H1 (cell line): ENCODE measurements around the gene BRD1. TPM values are rescaled to one million over a fixed set of nuclear protein-coding genes. Genes with fewer than 3 reads are reported as not detected.
"Not testable (repeated sequence)": the region's sequence is repeated elsewhere in the genome, so short reads cannot be mapped to it uniquely, and the experiment has no call there.

ENCODE experiments used
- CTCF ChIA-PET: fragments of 300-600 bp; sonication (Branson Sonifier 250); formaldehyde crosslinking; loops from one replicate; lab custom pipeline; 2021; ENCODE audit not compliant: partially characterized antibody; lab: Charles Lee
- POLR2A ChIA-PET: fragments of 300-600 bp; sonication (Branson Sonifier 250); formaldehyde crosslinking; loops from one replicate; lab custom pipeline; 2021; ENCODE audit warnings: inconsistent platforms; ENCODE audit not compliant: partially characterized antibody; lab: Charles Lee
- DNase-seq, 2 experiments: peaks; one replicate each; pipeline versions ENCODE4 v3.0.0 to v3.0.0-alpha.2; 2010 to 2022; ENCODE audit warnings: low spot score in 2 of 2, low read depth in 1 of 2, mixed read lengths in 1 of 2
- FAIRE-seq: peaks from 2 replicates; lab custom pipeline; 2011; peaks lifted over from hg19 to GRCh38; lab: Jason Lieb, UNC
- H2AFZ ChIP-seq: 2 replicates; pipeline ENCODE4 v1.8.1; 2012; ENCODE audit warnings: low read length, inconsistent platforms
- H2AK5ac ChIP-seq: 2 replicates; pipeline ENCODE4 v1.6.1; 2013; ENCODE audit warnings: low read depth, low read length
- H2BK120ac ChIP-seq: replicated peaks from 2 replicates; pipeline ENCODE3; 2013; ENCODE audit warnings: low read depth, low read length, inconsistent platforms
- H2BK12ac ChIP-seq: 2 replicates; pipeline ENCODE4 v1.6.1; 2013; ENCODE audit warnings: low read depth, low read length
- H2BK15ac ChIP-seq: 2 replicates; pipeline ENCODE4 v1.6.1; 2013; ENCODE audit warnings: low read length
- H2BK20ac ChIP-seq: 2 replicates; pipeline ENCODE4 v1.6.1; 2013; ENCODE audit warnings: low read length
- H2BK5ac ChIP-seq: 2 replicates; pipeline ENCODE4 v1.6.1; 2013; ENCODE audit warnings: low read depth, low read length
- H3K14ac ChIP-seq: 2 replicates; pipeline ENCODE4 v1.6.1; 2013; ENCODE audit warnings: inconsistent platforms; ENCODE audit not compliant: insufficient read length
- H3K18ac ChIP-seq: 2 replicates; pipeline ENCODE4 v1.6.1; 2013; ENCODE audit warnings: low read length; ENCODE audit errors: extremely low read depth
- H3K23ac ChIP-seq: 2 replicates; pipeline ENCODE4 v1.6.1; 2013; ENCODE audit warnings: inconsistent platforms; ENCODE audit not compliant: insufficient read length
- H3K23me2 ChIP-seq: 2 replicates; pipeline ENCODE4 v1.6.1; 2013; ENCODE audit warnings: low read depth, low read length
- H3K27ac ChIP-seq: 2 replicates; pipeline ENCODE4 v1.6.1; 2011; ENCODE audit warnings: low read depth, low read length, inconsistent platforms
- H3K27me3 ChIP-seq, 4 experiments: replicated peaks in 1 of 4; 1 replicate in 1 of 4; 2 replicates in 3 of 4; pipeline versions ENCODE4 v1.6.1 to v1.8.1; 2011 to 2013; ENCODE audit warnings: low read length in 3 of 4, mild to moderate bottlenecking in 3 of 4, inconsistent platforms in 2 of 4, mixed read lengths in 2 of 4, moderate library complexity in 1 of 4; ENCODE audit not compliant: control insufficient read depth in 3 of 4, insufficient read depth in 3 of 4; ENCODE audit errors: extremely low read depth in 1 of 4
- H3K36me3 ChIP-seq, 4 experiments: 2 replicates each; pipeline versions ENCODE4 v1.6.1 to v1.8.1; 2011 to 2013; ENCODE audit warnings: mild to moderate bottlenecking in 4 of 4, low read length in 3 of 4, moderate library complexity in 2 of 4, control low read depth in 1 of 4, inconsistent platforms in 1 of 4; ENCODE audit not compliant: insufficient read depth in 4 of 4, control insufficient read depth in 2 of 4
- H3K4ac ChIP-seq: replicated peaks from 2 replicates; pipeline ENCODE3; 2013; ENCODE audit warnings: low read length, low read depth, mixed read lengths, inconsistent platforms; ENCODE audit not compliant: insufficient read length
- H3K4me1 ChIP-seq, 4 experiments: replicated peaks in 1 of 4; 1 replicate in 1 of 4; 2 replicates in 3 of 4; pipeline versions ENCODE4 v1.6.1 to v1.8.1; 2011 to 2013; ENCODE audit warnings: low read length in 3 of 4, inconsistent platforms in 2 of 4, mixed read lengths in 1 of 4; ENCODE audit not compliant: insufficient read depth in 4 of 4, control insufficient read depth in 3 of 4
- H3K4me2 ChIP-seq, 2 experiments: 2 replicates each; pipeline versions ENCODE4 v1.6.1 to v1.8.1; 2011 to 2013; ENCODE audit warnings: low read depth in 2 of 2, low read length in 2 of 2, control low read depth in 1 of 2, inconsistent platforms in 1 of 2, mild to moderate bottlenecking in 1 of 2; ENCODE audit not compliant: insufficient read depth in 1 of 2
- H3K4me3 ChIP-seq, 4 experiments: fragments of 200-600, 300-600 bp in 1 of 4; sonication (generic), shearing (Covaris generic), sonication (Bioruptor Twin) in 1 of 4; 2 replicates each; pipeline versions ENCODE4 v1.5.1 to v1.8.1; 2011 to 2016; ENCODE audit warnings: low read length in 4 of 4, low read depth in 3 of 4, control low read depth in 2 of 4, inconsistent platforms in 2 of 4, mild to moderate bottlenecking in 2 of 4, mixed read lengths in 1 of 4, moderate library complexity in 1 of 4; ENCODE audit not compliant: insufficient read depth in 2 of 4; ENCODE audit errors: extremely low read depth in 1 of 4
- H3K56ac ChIP-seq: replicated peaks from 2 replicates; pipeline ENCODE3; 2013; ENCODE audit warnings: low read depth, mild to moderate bottlenecking, mixed read lengths, low read length, inconsistent platforms; ENCODE audit not compliant: insufficient read length
- H3K79me1 ChIP-seq: 2 replicates; pipeline ENCODE4 v1.6.1; 2013; ENCODE audit warnings: low read depth, low read length, control low read depth
- H3K79me2 ChIP-seq, 2 experiments: 2 replicates each; pipeline versions ENCODE4 v1.6.1 to v1.8.1; 2012 to 2013; ENCODE audit warnings: low read length in 2 of 2, mild to moderate bottlenecking in 2 of 2, inconsistent platforms in 1 of 2; ENCODE audit not compliant: insufficient read depth in 2 of 2, control insufficient read depth in 1 of 2
- H3K9ac ChIP-seq, 4 experiments: replicated peaks in 1 of 4; 1 replicate in 1 of 4; 2 replicates in 3 of 4; pipeline versions ENCODE4 v1.6.1 to v1.8.1; 2011 to 2013; ENCODE audit warnings: low read depth in 3 of 4, low read length in 3 of 4, control low read depth in 2 of 4, mild to moderate bottlenecking in 2 of 4, moderate library complexity in 2 of 4, inconsistent platforms in 1 of 4; ENCODE audit errors: extremely low read depth in 1 of 4
- H3K9me3 ChIP-seq, 2 experiments: 2 replicates each; pipeline versions ENCODE4 v1.6.1 to v1.8.1; 2012 to 2013; ENCODE audit warnings: mild to moderate bottlenecking in 2 of 2, moderate library complexity in 2 of 2, control low read depth in 1 of 2, inconsistent platforms in 1 of 2, low read depth in 1 of 2, low read length in 1 of 2, mixed read lengths in 1 of 2; ENCODE audit not compliant: insufficient read depth in 2 of 2
- H4K20me1 ChIP-seq, 2 experiments: replicated peaks in 1 of 2; 2 replicates each; pipeline versions ENCODE3 to v1.8.1; 2011 to 2013; ENCODE audit warnings: inconsistent platforms in 2 of 2, low read length in 2 of 2, mild to moderate bottlenecking in 1 of 2; ENCODE audit not compliant: insufficient read depth in 2 of 2, control insufficient read depth in 1 of 2
- H4K5ac ChIP-seq: 2 replicates; pipeline ENCODE4 v1.6.1; 2013; ENCODE audit warnings: low read length, low read depth, mixed read lengths, inconsistent platforms; ENCODE audit not compliant: insufficient read length
- H4K8ac ChIP-seq: 2 replicates; pipeline ENCODE4 v1.8.0; 2013; ENCODE audit warnings: mild to moderate bottlenecking, moderate library complexity, low read length, inconsistent platforms; ENCODE audit not compliant: insufficient read depth; ENCODE audit errors: extremely low read depth
- H4K91ac ChIP-seq: replicated peaks from 2 replicates; pipeline ENCODE3; 2013; ENCODE audit warnings: low read length, mixed read lengths, inconsistent platforms; ENCODE audit not compliant: insufficient read length
- EGR1 ChIP-seq: IDR thresholded peaks from 2 replicates; pipeline ENCODE4 v1.6.1; 2011; ENCODE audit warnings: low read depth, low read length, borderline replicate concordance
- HDAC2 ChIP-seq, 2 experiments: fragments of 300-600 bp in 1 of 2; sonication (generic) in 1 of 2; IDR thresholded peaks; 2 replicates each; pipeline ENCODE4 v1.6.1; 2011 to 2012; ENCODE audit warnings: low read depth in 2 of 2, low read length in 2 of 2, mild to moderate bottlenecking in 2 of 2, moderate library complexity in 2 of 2, borderline replicate concordance in 1 of 2, inconsistent platforms in 1 of 2
- KDM4A ChIP-seq: IDR thresholded peaks from one replicate; pipeline ENCODE4 v1.7.1; 2012; ENCODE audit warnings: low read depth, mild to moderate bottlenecking, moderate library complexity, low read length, inconsistent platforms; ENCODE audit not compliant: severe bottlenecking
- NRF1 ChIP-seq: IDR thresholded peaks from 2 replicates; pipeline ENCODE4 v1.6.1; 2011; ENCODE audit warnings: mild to moderate bottlenecking, low read depth, low read length, improper control_type of control experiment
- POLR2A ChIP-seq, 2 experiments: IDR thresholded peaks; 1 replicate in 1 of 2; 2 replicates in 1 of 2; pipeline ENCODE4 v1.6.1; 2011; ENCODE audit warnings: low read depth in 2 of 2, low read length in 2 of 2, mild to moderate bottlenecking in 2 of 2; ENCODE audit errors: control extremely low read depth in 1 of 2
- WGBS, 2 experiments: shearing (Covaris generic) in 1 of 2; methylation state at CpG; one replicate each; pipeline versions ENCODE4 v1.1.6 to v1.1.7; 2013 to 2015; ENCODE audit warnings: low lambda C conversion rate in 2 of 2, mixed read lengths in 2 of 2, inconsistent platforms in 1 of 2, low coverage in 1 of 2, missing lambda C conversion rate in 1 of 2; ENCODE audit not compliant: insufficient replicate concordance in 2 of 2, insufficient coverage in 1 of 2, insufficient read length in 1 of 2; ENCODE audit errors: extremely low coverage in 1 of 2, missing lambda C conversion rate in 1 of 2; 5-methylcytosine and 5-hydroxymethylcytosine counted together
- polyA plus RNA-seq, 7 experiments: library from polyadenylated mRNA; depleted of rRNA in 3 of 7; stranded (reverse) in 5 of 7; unstranded in 2 of 7; fragments of >200 nt in 5 of 7; fragments of 200-250 nt in 2 of 7; gene quantifications; 1 replicate in 5 of 7; 2 replicates in 1 of 7; 4 replicates in 1 of 7; pipeline versions ENCODE4 v1.2.1 to v1.2.3, GENCODE V29; 2011 to 2013; ENCODE audit warnings: missing spikeins in 2 of 7, mixed read lengths in 2 of 7
- total RNA-seq: library from RNA; stranded (reverse); fragmentation: NEBNext Ultra II Directional; extraction: Animal tissue kit (Norgen Biotek cat#: 25700); gene quantifications from 2 replicates; pipeline ENCODE4 v1.2.1, GENCODE V29; 2021

Gene BRD1
- total and polyA plus RNA-seq, 2 of the 8 experiments (the other 6 are each of a cell fraction or from before 2014, with no cell fraction given) = 6.8 to 34.0 TPM

- peak; percentile 55; the same call in 1 of the 2 replicates for TF ChIP-seq EGR1
- peak; percentile 96 for TF ChIP-seq KDM4A
- TF ChIP-seq POLR2A (IDR thresholded peaks at IDR 0.05; ENCODE audit: control extremely low read depth in 1 of 2, low read depth in 2 of 2, low read length in 2 of 2) = peak in 1 of 2 experiments; percentile 31; a peak in 1 of 3 replicates
- TF ChIP-seq NRF1 = peak; percentile 72
- peak in 1 of 2 experiments; percentile 69; a peak in 1 of 4 replicates for TF ChIP-seq HDAC2 (IDR thresholded peaks at IDR 0.05; ENCODE audit: borderline replicate concordance in 1 of 2, low read depth in 2 of 2, low read length in 2 of 2)
Measured at GRCh38 chr22:49852898-49853894, 25.5 kb upstream of the BRD1 start, which contains the start of gene ZBED4 (continued).

- not testable (repeated sequence) for H2AK5ac ChIP-seq, DNase-seq, H4K8ac ChIP-seq, H2BK20ac ChIP-seq, H3K9ac ChIP-seq, H3K14ac ChIP-seq, H4K91ac ChIP-seq, H2BK5ac ChIP-seq, H4K5ac ChIP-seq, H2AFZ ChIP-seq, H3K18ac ChIP-seq, FAIRE-seq, H3K9me3 ChIP-seq, H3K27ac ChIP-seq, H3K56ac ChIP-seq, H2BK120ac ChIP-seq, H3K4ac ChIP-seq, H2BK15ac ChIP-seq, H3K23ac ChIP-seq, H2BK12ac ChIP-seq
- H3K79me1 ChIP-seq = peaks cover 17% of the 10 kb centered on the region
- CTCF ChIA-PET = interaction anchor here (1.0 kb wide), 1 partner anchor 61 kb away, joined by 3 read pairs; no protein-coding TSS in a partner anchor
- POLR2A ChIA-PET = interaction anchor here (1.0 kb wide), 1 partner anchor 30 kb away, joined by 3 read pairs; no protein-coding TSS in a partner anchor
- peaks cover 0 to 16% (median 0%) of the 10 kb centered on the region in 4 experiments; a peak in 1 of 8 replicates for H3K36me3 ChIP-seq
- H4K20me1 ChIP-seq = peaks cover 15 to 28% of the 10 kb centered on the region in 2 experiments
- H3K23me2 ChIP-seq = peaks cover 22% of the 10 kb centered on the region
- H3K4me1 ChIP-seq = peaks cover 4 to 11% (median 6%) of the 10 kb centered on the region in 4 experiments; a peak in 6 of 7 replicates
- peak overlapping the region; percentile 66 to 86 (median 74); a peak in 7 of 8 replicates for H3K4me3 ChIP-seq
- WGBS, 2 experiments = 52% methylated on average over 13 of the region's 13 CpGs; no CpG with 5 or more reads in 1 of the 2 experiments
- H3K79me2 ChIP-seq = peaks cover 11 to 31% of the 10 kb centered on the region in 2 experiments; a peak in 3 of 4 replicates
- H3K27me3 ChIP-seq = peaks cover 42 to 54% (median 49%) of the 10 kb centered on the region in 4 experiments
- peak overlapping the region; percentile 93 to 94 for H3K4me2 ChIP-seq
Measured at GRCh38 chr22:49852568-49852897, 24.9 kb upstream of the BRD1 start.
